HepG2 (cell line): ENCODE measurements around the gene TMEM74B. TPM values are rescaled to one million over a fixed set of nuclear protein-coding genes. Genes with fewer than 3 reads are reported as not detected.

Experiments used
- ATAC-seq: fragments of 200-7000 bp; cut with Tn5 transposase; 3 replicates; pipeline ENCODE4 v1.9.1; 2020; ENCODE audit warnings: mild to moderate bottlenecking, moderate library complexity
- BruUV-seq: library from RNA; stranded (reverse); fragments of 400-500 nt; replicated peaks from 2 replicates; lab custom pipeline; 2021; lab: Mats Ljungman, UMichigan
- CTCF ChIA-PET: fragments of 300-600 bp; formaldehyde crosslinking; extraction: SDS; loops from one replicate; lab custom pipeline; 2021; ENCODE audit warnings: low total read pairs, inconsistent platforms, low intra/inter-chr PET ratio; lab: Yijun Ruan, JAX
- POLR2A ChIA-PET: fragments of 350-600 bp; sonication (Branson Sonifier 250); formaldehyde crosslinking; loops from one replicate; lab custom pipeline; 2020; ENCODE audit warnings: antibody characterized with exemption, inconsistent platforms; lab: Yijun Ruan, JAX
- DNase-seq: peaks from one replicate; pipeline ENCODE4 v3.0.0-alpha.2; 2015; ENCODE audit warnings: low spot score
- FAIRE-seq: peaks from 3 replicates; lab custom pipeline; 2011; peaks lifted over from hg19 to GRCh38; lab: Jason Lieb, UNC
- H2AFZ ChIP-seq: one replicate; pipeline ENCODE4 v1.6.1; 2011; ENCODE audit warnings: low read length, inconsistent platforms
- H3K27ac ChIP-seq: fragments of 300-600 bp; 3 replicates; pipeline ENCODE4 v1.8.0; 2011; ENCODE audit warnings: mixed run types, mild to moderate bottlenecking, mixed read lengths, low read length, inconsistent platforms; ENCODE audit not compliant: insufficient read depth; ENCODE audit errors: extremely low read length
- H3K27me3 ChIP-seq, 2 experiments: fragments of 200-600 bp in 1 of 2; 2 replicates in 1 of 2; 3 replicates in 1 of 2; pipeline versions ENCODE4 v1.6.0 to v1.8.0; 2011; ENCODE audit warnings: low read length in 2 of 2, mild to moderate bottlenecking in 2 of 2, moderate library complexity in 2 of 2, inconsistent platforms in 1 of 2; ENCODE audit not compliant: insufficient read depth in 2 of 2, control insufficient read depth in 1 of 2
- H3K36me3 ChIP-seq, 2 experiments: fragments of 200-600 bp in 1 of 2; replicated peaks in 1 of 2; 2 replicates in 1 of 2; 3 replicates in 1 of 2; pipeline versions ENCODE4 v1.5.1 to v1.8.0; 2011; ENCODE audit warnings: low read length in 2 of 2, inconsistent platforms in 1 of 2; ENCODE audit not compliant: insufficient read depth in 2 of 2, control insufficient read depth in 1 of 2
- H3K4me1 ChIP-seq: 2 replicates; pipeline ENCODE4 v1.5.1; 2012; ENCODE audit warnings: low read length, inconsistent platforms; ENCODE audit not compliant: insufficient read depth
- H3K4me2 ChIP-seq: 2 replicates; pipeline ENCODE4 v1.6.0; 2011; ENCODE audit warnings: low read depth, low read length, inconsistent platforms
- H3K4me3 ChIP-seq, 3 experiments: fragments of 200-600 bp in 1 of 3; sonication (generic), shearing (Covaris generic) in 1 of 3; replicated peaks in 1 of 3; 2 replicates each; pipeline ENCODE4 v1.5.1; 2011 to 2016; ENCODE audit warnings: low read length in 3 of 3, inconsistent platforms in 2 of 3, low read depth in 2 of 3, mild to moderate bottlenecking in 2 of 3, control low read depth in 1 of 3, mixed read lengths in 1 of 3; ENCODE audit not compliant: insufficient read depth in 1 of 3
- H3K79me2 ChIP-seq: one replicate; pipeline ENCODE4 v1.6.1; 2011; ENCODE audit warnings: low read length, inconsistent platforms; ENCODE audit not compliant: insufficient read depth
- H3K9ac ChIP-seq: 2 replicates; pipeline ENCODE4 v1.6.0; 2011; ENCODE audit warnings: mild to moderate bottlenecking, low read depth, low read length, inconsistent platforms; ENCODE audit not compliant: insufficient read depth
- H3K9me3 ChIP-seq: 2 replicates; pipeline ENCODE4 v1.5.1; 2012; ENCODE audit warnings: mild to moderate bottlenecking, low read length
- H4K20me1 ChIP-seq: 2 replicates; pipeline ENCODE4 v1.6.0; 2011; ENCODE audit warnings: inconsistent platforms, mild to moderate bottlenecking, low read length, moderate library complexity; ENCODE audit not compliant: insufficient read depth
- AKNA ChIP-seq: sonication (generic); formaldehyde crosslinking; IDR thresholded peaks from 2 replicates; pipeline ENCODE4 v1.4.0; 2020; ENCODE audit warnings: missing genetic modification reagents, borderline replicate concordance
- ELF4 ChIP-seq: sonication (generic); formaldehyde crosslinking; IDR thresholded peaks from 2 replicates; pipeline ENCODE4 v1.5.0; 2020; ENCODE audit warnings: missing genetic modification reagents, mild to moderate bottlenecking, moderate library complexity, borderline replicate concordance
- IRF2 ChIP-seq: IDR thresholded peaks from 2 replicates; pipeline ENCODE4 v1.6.1; 2018; ENCODE audit warnings: missing genetic modification reagents, missing compliant biosample characterization
- SP1 ChIP-seq, 2 experiments: fragments of 450-650 bp in 1 of 2; sonication (generic) in 1 of 2; formaldehyde crosslinking in 1 of 2; IDR thresholded peaks; 2 replicates each; pipeline versions ENCODE4 v1.4.0 to v1.6.1; 2016 to 2020; ENCODE audit warnings: missing genetic modification reagents in 1 of 2
- STAG1 ChIP-seq: sonication (generic); formaldehyde crosslinking; IDR thresholded peaks from 2 replicates; pipeline ENCODE4 v1.4.0; 2020; ENCODE audit warnings: missing genetic modification reagents
- ZBTB49 ChIP-seq: sonication (generic); formaldehyde crosslinking; IDR thresholded peaks from 2 replicates; pipeline ENCODE4 v1.4.0; 2020; ENCODE audit warnings: missing genetic modification reagents, borderline replicate concordance
- ZKSCAN1 ChIP-seq: fragments of 150-350 bp; IDR thresholded peaks from 2 replicates; pipeline ENCODE4 v1.6.1; 2014; ENCODE audit warnings: low read length
- ZNF549 ChIP-seq: sonication (generic); formaldehyde crosslinking; IDR thresholded peaks from 2 replicates; pipeline ENCODE4 v1.5.0; 2020; ENCODE audit warnings: missing genetic modification reagents
- ZNF660 ChIP-seq: sonication (generic); formaldehyde crosslinking; IDR thresholded peaks from 2 replicates; pipeline ENCODE4 v1.5.1; 2020; ENCODE audit warnings: mild to moderate bottlenecking, low read depth, missing genetic modification reagents, borderline replicate concordance
- WGBS: methylation state at CpG from one replicate; pipeline ENCODE4 v1.1.6; 2017; ENCODE audit warnings: low lambda C conversion rate; 5-methylcytosine and 5-hydroxymethylcytosine counted together
- in situ Hi-C: cut with HindIII; loops from 2 replicates; pipeline ENCODE4 v1.10.0; 2017; ENCODE audit warnings: low pct_unique_long_range_greater_than_20kb; ENCODE audit not compliant: extremely low pct_ligation_motif_present
- intact Hi-C: fragments of 100-400 bp; cut with micrococcal nuclease; formaldehyde crosslinking; loops from one replicate; pipeline ENCODE4 v1.10.0; 2022; ENCODE audit not compliant: unreplicated experiment
- polyA plus RNA-seq, 8 experiments: library from polyadenylated mRNA; depleted of rRNA in 3 of 8; stranded (reverse) in 7 of 8; unstranded in 1 of 8; fragments of >200 nt; fragmentation: Illumina TruSeq in 4 of 8; extraction: Trizol in 4 of 8; gene quantifications; 2 replicates each; pipeline versions ENCODE4 v1.2.1 to v1.2.3, GENCODE V29; 2011 to 2016; ENCODE audit warnings: low read depth in 4 of 8, missing spikeins in 1 of 8, mixed read lengths in 1 of 8; ENCODE audit not compliant: insufficient read depth in 1 of 8
- total RNA-seq, 5 experiments: library from RNA; depleted of rRNA; stranded (reverse); fragments of >200 nt; fragmentation: Illumina TruSeq; extraction: Trizol; gene quantifications; 2 replicates each; pipeline ENCODE4 v1.2.3, GENCODE V29; 2016; ENCODE audit warnings: low read depth in 1 of 5
- TF ChIP-seq, protein P1 (sequence below): sonication (generic); formaldehyde crosslinking; IDR thresholded peaks from 2 replicates; pipeline ENCODE4 v1.4.0; 2020; ENCODE audit warnings: missing genetic modification reagents; ENCODE audit errors: not compliant biosample characterization
- TF ChIP-seq, protein P2 (sequence below): sonication (generic); formaldehyde crosslinking; IDR thresholded peaks from 2 replicates; pipeline ENCODE4 v1.5.0; 2020; ENCODE audit warnings: missing genetic modification reagents, mild to moderate bottlenecking, borderline replicate concordance
- TF ChIP-seq, protein P3 (sequence below): sonication (generic); formaldehyde crosslinking; IDR thresholded peaks from 2 replicates; pipeline ENCODE4 v1.8.0; 2022; ENCODE audit warnings: mild to moderate bottlenecking, missing genetic modification reagents

TMEM74B gene
- total and polyA plus RNA-seq, 2 of the 13 experiments (the other 11 are each of a cell fraction or from before 2014, with no cell fraction given), result 4.7 to 18.4 TPM

DNA sequence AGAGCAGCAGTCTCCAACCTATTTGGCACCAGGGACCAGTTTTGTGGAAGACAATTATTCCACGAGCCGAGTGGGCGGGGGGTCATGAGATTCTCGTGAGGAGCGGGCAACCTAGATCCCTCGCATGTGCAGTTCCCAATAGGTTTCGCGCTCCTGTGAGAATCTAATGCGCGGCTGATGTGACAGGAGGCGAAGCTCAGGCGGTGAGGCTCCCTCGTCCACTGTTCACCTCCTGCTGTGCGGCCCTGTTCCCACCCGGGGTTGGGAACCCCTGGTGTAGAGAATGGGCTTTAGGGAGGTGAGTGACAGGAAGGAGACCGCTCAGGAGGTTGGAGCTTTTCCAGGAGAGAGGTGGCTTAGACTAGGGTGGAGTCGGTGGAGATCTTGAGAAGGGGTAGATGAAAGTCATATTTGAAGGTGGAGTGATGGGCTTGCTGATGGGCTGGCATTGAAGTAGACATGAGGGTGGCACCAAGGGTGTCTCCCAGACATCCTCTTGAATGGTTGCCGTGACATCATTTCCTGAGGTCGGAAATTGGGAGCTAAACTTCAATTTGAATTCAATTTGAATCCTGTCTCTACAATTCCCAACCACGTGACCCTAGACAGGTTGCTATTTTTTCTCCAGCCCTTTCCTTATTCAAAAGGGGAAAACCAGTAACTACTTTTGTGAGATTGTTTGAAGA lies 39.6 kb upstream of the TMEM74B start:
- in situ Hi-C loops, result no loop called here
- no peak overlapping the region for H3K4me3 ChIP-seq
- no peak overlapping the region for H3K4me2 ChIP-seq
- 73% methylated on average over 20 of the region's 20 CpGs for WGBS
- intact Hi-C loops, result no loop called here
- peaks cover 13% of the 10 kb centered on the region for H3K4me1 ChIP-seq
- H3K27ac ChIP-seq, result no peak overlapping the region
- no peaks in the 10 kb centered on the region for H3K36me3 ChIP-seq
- H3K9me3 ChIP-seq, result no peaks in the 10 kb centered on the region
- H3K27me3 ChIP-seq, result peaks cover 4 to 27% of the 10 kb centered on the region in 2 experiments
- no peaks in the 10 kb centered on the region for H3K79me2 ChIP-seq
- FAIRE-seq (no peak), DNase-seq (no peak), ATAC-seq (no peak)
- H4K20me1 ChIP-seq, result no peaks in the 10 kb centered on the region; the same call in 1 of the 2 replicates
- H3K9ac ChIP-seq, result no peak overlapping the region
- H2AFZ ChIP-seq, result no peak overlapping the region
- ChIA-PET CTCF (no interaction called here), POLR2A (no interaction called here)
- BruUV-seq, result no TSS peak
- TF ChIP-seq ZKSCAN1, result no peak
- TF ChIP-seq AKNA (CRISPR knock-in tag), result no peak
- no peak for TF ChIP-seq ZBTB49 (CRISPR knock-in tag)
- no peak for TF ChIP-seq ZNF549 (CRISPR knock-in tag)
- TF ChIP-seq, protein P1, sequence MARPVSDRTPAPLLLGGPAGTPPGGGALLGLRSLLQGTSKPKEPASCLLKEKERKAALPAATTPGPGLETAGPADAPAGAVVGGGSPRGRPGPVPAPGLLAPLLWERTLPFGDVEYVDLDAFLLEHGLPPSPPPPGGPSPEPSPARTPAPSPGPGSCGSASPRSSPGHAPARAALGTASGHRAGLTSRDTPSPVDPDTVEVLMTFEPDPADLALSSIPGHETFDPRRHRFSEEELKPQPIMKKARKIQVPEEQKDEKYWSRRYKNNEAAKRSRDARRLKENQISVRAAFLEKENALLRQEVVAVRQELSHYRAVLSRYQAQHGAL (CRISPR knock-in tag), result no peak
- no peak for TF ChIP-seq IRF2 (CRISPR knock-in tag)
- TF ChIP-seq STAG1, result no peak
- TF ChIP-seq, protein P2, sequence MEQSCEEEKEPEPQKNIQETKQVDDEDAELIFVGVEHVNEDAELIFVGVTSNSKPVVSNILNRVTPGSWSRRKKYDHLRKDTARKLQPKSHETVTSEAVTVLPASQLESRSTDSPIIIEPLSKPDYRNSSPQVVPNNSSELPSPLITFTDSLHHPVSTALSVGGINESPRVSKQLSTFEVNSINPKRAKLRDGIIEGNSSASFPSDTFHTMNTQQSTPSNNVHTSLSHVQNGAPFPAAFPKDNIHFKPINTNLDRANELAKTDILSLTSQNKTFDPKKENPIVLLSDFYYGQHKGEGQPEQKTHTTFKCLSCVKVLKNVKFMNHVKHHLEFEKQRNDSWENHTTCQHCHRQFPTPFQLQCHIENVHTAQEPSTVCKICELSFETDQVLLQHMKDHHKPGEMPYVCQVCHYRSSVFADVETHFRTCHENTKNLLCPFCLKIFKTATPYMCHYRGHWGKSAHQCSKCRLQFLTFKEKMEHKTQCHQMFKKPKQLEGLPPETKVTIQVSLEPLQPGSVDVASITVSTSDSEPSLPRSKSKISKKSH (CRISPR knock-in tag), result 0 out of 2 replicates have a peak, but pooled peaks have one; percentile 18
- TF ChIP-seq SP1 (IDR thresholded peaks at IDR 0.05), result no peak
- no peak for TF ChIP-seq SP1 (CRISPR knock-in tag; IDR thresholded peaks at IDR 0.05)
- TF ChIP-seq, protein P3, sequence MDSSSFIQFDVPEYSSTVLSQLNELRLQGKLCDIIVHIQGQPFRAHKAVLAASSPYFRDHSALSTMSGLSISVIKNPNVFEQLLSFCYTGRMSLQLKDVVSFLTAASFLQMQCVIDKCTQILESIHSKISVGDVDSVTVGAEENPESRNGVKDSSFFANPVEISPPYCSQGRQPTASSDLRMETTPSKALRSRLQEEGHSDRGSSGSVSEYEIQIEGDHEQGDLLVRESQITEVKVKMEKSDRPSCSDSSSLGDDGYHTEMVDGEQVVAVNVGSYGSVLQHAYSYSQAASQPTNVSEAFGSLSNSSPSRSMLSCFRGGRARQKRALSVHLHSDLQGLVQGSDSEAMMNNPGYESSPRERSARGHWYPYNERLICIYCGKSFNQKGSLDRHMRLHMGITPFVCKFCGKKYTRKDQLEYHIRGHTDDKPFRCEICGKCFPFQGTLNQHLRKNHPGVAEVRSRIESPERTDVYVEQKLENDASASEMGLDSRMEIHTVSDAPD (CRISPR knock-in tag), result no peak
- TF ChIP-seq ELF4 (CRISPR knock-in tag), result no peak
- TF ChIP-seq ZNF660 (CRISPR knock-in tag), result no peak
